ENCODE data around the gene THRA.

THRA gene

DNA sequence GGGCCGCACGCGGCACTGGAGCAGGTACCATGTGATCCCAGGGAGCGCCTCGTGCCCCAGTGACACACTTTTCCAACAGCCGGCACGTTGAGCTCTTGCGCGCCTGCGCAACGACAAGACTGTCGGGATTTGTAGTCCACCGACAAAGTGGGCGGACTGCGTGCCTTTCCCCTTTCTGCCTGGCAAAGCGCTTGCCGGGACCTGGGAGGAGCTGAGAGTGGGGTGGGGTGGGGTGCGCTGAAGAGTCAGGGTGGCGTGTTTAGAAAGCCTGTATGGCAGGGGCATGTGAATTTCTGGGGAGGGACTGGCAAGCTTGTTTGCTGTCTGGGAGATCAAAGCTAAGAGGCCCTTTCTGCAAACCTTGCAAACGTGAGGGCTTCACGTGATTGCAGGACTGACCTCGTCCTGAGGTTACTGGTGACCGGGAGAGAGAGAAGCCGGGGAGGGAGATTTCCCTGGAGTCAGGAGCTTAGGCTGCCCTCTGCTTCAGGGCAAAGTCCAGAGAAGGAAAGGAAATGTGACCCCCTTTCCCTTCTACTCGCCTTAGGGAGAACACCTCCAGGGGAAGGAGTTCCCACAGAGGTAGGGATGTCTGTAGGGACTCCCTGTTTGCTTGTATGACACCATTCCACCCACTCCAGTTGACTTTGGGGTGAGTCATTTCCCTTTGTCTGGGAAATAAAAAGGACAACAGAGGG, 38.1 kb downstream of the THRA start:
- peak; percentile 93 for FAIRE-seq

DNA sequence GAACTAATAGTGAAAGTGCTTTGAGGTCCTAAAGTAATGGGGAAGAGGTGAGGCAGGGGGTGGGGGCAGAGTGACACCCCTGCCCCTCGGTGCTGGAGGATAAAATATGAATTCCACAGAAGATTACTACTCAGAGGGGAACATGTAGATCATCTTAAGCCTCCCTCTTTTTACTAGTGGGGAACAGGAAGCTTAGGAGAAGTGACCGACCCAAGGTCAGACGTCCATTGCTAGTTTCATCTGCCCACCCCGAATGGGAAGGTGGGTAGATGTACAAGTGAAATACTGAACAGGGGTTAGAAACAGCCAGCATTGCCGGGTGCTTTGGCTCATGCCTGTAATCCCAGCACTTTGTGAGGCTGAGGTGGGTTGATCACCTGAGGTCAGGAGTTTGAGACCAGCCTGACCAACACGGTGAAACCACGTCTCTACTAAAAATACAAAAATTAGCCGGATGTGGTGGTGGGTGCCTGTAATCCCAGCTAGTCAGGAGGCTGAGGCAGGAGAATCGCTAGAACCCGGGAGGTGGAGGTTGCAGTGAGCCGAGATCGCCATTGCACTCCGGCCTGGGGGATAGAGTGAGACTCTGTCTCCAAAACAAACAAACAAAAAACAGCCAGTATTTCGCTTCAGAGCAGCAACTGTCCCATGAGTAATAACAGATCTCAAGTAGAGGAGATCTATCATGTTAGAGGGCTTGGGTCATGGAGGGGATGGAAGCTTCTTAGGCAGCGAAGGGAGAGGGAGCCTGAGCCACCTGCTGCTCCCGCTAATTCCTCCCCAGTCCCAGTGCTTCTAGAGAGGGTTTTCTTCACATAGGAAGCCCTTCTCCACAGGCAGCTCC, 38.8 kb downstream of the THRA start:
- no peak for FAIRE-seq

DNA sequence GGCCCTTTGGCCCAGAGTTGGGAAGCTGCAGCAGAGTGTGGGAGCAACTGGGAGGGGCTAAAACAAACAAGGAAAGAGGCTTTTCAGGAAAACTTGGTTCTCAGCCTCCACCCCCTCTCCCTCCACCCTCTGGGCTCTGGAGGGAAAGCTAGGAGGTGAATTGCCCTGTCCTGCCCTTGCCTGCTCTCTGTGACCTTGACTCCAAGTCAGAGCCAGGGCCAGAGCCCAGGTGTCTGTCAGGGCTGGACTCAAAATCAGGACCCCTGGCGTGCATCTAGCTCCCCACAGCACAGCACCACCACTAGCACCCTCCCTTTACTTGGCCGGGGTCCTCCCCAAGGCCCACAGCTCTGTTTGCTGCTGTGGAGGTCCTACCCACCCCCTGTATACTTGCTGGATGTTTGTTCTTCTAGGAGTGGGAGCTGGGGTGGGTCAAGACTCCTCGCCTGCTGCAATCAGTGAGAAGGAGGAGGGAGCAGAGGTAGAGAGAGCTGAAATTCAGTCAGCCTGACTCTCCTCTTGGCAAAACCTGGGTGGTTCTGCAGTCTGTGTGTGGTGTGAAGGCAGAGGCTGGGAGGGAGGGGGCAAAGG, 40.4 kb downstream of the THRA start:
- FAIRE-seq, result no peak

DNA sequence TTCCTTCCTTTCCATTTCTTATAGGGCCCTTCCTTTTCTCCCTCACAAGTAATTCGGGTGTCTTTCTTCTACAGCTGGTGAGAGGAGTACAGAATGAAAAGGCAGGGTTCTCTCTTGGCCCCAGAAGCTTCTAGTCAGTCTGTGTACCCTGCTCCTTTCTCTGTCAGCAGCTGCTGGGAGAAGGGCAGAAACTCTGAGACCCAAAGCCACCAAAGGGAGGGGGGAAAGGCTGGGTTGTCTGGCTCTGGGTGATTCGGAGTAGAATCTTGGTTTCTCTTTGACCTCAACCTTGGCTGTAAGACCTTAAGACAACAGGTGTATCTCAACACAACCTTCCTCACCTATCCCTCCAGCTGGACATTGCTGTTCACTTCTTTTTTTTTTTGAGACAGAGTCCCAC, 40.9 kb downstream of the THRA start:
- FAIRE-seq, result no peak

DNA sequence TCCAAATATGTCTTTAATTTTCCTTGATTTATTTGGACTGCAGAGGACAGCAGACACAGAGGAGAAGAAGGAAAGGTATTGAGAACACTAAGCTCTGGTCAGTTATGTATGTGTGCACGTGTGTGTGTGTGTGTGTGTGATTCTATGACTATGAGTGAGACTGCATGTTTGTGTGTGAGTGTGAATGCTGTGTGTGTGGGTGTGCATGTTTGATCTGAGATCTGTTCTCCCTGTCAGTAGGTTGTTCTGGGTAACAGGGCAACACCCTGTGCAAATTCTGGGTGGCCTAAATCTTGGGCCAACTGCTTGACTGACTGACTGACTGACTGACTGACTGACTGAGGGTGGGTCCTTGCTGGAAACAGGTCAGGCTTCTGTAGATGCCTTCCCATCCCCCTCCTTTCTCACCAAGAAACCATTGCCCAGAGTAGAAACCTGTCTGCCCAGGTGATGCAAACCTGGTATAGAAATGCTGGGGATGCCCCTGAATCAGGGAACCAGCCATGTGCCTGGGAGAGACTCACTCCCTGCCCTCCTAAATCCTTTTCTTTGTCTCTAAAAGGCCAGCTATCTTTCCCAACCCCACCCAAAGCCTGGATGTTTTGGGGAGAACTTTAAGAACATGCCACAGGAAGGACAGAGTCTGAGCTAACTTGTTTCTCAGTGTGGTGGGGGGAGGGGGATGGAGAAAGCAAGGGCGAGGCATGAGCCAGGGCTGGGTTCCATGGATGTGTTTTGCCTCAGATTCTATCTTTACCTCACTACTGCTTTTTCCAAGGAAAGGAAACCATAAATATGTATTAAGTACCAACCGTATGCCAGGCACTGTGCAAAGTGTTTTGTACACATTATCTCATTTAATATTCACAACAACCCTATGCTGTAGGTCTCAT, 42.1 kb downstream of the THRA start:
- no peak for FAIRE-seq

DNA sequence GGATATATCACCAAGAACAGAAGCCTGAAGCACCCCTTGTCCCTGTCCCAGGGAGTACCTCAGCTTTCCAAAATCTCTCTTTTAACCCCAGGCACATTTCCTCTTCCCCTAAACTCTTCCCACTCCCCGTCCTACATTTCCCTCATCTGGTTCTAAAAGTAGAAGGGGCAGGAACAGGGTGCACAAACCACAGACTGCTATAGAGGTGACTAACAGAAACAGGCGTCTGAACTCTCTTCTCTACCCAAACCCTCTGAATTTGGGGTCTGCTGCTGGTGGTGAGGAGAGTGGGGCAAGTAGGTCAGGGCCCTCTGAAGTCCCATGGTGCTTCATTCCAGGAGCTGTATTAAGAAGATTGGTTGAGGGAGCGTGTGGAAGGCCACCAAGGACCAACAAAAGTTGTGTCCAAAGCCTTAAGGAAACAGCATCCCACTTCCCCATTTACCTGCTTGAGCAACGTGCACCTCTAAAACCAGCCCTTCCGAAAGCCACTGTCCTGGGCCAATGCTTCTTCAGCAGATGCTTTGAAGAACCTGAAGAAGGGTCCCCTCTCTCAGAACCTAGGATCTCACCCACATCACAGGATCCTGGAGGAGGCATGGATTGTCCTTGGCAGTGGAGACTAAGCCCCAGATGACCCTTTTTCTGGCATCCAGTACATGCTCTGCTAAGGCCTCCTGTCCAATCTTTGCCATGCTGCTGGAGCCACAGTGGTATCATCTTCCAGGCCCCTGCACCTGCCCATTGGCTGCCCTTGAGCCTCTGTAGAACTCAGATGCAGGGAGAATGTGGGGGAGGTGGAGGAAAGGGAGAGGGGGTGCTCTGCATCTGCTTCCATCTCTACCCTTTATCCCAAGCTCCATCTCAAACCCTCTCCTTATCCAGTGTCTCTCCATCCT, 43.3 kb downstream of the THRA start:
- no peak for FAIRE-seq

DNA sequence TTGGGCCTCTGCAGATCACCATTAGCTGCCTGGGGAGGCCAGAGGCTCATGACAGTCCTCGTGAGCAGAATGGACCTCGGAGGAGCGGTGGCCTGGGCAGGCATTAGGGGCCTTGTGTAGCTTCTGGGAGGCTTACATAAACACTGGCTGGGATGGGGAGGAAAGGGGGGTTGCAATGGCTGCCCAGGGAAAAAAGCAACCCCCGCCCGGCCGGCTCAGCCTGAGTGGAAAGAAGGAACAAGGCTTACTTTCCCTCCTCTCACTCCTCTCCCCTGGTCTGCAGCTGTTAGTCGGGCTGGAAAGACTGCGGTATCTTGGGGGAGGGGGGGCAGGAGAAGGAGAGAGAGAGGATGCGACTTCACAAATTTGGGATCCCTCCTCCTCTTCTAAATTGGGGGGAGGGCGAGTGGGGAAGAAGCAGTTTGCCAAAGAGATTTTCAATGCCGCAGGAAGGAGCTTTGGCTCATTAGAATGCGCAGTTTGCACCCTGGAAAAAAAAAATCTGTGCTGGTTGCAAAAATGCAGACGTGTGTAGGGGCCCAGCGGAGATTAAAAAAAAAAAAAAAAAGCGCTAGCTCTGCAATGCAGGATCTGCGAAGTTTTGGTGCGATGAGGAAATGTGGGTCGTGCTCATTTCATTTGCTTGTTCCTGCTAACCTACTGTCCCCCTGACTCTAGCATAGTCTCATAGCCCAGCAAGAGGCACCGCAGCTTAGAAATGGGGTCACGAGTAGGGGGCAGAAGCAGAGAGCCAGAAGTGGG, 44.2 kb downstream of the THRA start:
- FAIRE-seq, result no peak

DNA sequence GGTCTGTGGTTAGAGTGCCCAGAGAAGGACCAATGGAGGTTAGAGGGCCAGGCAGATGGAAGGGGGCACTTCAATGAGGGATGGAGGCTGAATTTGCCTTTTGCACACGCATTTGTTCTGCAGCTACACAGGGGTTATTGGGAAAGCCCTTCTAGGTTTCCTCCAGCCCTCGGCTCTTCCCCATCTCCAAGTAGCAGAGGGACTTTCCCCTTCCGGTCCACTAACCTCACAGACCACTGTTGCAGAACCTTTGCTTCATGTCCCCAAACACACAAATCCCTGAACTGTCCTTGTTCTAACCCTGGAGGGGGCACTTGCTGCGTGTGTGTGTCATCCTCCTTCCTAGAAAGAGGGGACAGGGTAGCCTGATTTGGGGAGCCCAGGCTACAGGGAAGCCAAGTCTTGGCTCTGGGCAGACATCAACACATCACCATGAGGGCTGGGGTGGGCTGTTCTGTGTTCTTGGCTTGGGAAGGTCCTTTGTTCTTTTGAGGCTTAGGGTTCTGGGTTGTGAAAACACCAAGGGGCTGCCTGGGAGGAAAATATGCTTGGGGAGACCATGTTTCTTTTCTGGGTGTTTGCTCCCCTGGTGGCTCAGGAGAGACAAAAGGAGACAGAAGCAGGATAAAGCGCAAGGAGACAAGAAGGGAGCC, 44.9 kb downstream of the THRA start:
- FAIRE-seq, result no peak

DNA sequence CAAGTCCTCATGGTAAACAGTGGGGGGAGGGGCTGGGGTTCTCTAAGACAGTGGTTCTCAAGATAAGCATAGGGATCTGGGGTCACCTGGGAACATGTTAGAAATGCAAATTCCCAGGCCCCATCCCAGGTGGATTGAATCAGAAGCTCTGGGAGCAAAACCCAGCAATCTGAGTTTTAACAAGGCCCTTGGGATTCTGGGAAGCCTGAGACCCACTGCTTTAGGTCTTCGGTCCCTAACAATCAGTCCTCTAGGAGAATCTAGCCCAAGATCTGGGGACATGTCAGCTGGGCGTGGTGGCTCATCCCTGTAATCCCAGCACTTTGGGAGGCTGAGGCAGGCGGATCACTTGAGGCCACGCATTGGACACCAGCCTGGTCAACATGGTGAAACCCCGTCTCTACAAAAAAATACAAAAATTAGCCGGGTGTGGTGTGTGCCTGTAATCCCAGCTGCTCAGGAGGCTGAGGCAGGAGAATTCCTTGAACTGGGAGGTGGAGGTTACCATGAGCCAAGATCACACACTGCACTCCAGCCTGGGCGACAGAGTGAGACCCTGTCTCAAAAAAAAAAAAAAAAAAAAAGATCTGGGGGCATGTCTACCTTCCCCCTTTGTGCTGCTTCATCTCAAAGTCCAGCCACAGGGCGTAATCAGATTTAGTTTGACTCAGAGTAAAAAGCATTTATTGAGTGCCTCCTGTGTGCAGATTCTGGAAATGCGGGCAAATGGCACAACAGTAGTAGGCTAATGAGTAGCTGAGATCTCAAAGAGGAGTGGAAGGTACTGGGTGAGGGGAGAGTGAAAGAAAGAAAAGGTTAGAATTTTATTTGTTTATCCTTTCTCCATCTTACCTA, 46.4 kb downstream of the THRA start:
- no peak for FAIRE-seq

DNA sequence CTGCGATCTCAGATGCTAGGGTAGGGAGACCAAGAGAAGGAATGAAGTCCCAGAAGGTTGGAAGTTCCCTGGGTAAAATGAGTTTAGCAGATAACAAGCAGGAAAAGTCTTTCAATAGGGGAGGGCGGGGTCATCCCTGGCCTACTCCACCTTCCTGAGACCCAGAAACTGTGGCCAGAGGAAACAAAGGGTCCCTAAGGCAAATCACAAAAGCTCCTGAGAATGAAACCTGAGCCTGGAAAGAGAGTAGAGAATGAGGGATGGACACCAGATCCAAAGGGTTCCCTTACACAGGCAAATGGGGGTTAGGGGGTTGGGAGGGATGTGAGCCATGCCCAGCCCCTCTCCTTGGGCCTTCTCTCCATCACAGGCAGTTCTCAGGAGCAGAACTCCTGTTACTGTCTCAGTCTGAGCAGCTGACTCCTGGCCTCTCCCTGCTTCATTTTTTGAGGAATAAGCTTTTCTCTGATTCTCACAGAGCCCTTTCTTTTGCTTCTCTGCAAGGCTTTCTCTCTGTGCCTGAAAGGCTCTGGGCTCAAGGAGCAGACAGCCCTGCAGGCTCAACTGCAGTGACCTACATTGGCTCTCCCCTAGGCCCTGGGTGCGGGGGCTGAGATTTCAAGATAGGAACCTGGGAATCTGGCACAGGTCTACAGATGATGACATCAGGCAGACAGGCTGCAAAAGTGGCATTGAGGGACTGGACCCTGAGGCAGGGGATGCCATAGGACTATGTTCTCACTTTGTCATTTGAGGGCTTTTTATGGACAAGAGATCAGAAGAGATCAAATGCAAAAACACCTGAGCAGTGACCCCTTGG, 47.5 kb downstream of the THRA start:
- no peak for FAIRE-seq

DNA sequence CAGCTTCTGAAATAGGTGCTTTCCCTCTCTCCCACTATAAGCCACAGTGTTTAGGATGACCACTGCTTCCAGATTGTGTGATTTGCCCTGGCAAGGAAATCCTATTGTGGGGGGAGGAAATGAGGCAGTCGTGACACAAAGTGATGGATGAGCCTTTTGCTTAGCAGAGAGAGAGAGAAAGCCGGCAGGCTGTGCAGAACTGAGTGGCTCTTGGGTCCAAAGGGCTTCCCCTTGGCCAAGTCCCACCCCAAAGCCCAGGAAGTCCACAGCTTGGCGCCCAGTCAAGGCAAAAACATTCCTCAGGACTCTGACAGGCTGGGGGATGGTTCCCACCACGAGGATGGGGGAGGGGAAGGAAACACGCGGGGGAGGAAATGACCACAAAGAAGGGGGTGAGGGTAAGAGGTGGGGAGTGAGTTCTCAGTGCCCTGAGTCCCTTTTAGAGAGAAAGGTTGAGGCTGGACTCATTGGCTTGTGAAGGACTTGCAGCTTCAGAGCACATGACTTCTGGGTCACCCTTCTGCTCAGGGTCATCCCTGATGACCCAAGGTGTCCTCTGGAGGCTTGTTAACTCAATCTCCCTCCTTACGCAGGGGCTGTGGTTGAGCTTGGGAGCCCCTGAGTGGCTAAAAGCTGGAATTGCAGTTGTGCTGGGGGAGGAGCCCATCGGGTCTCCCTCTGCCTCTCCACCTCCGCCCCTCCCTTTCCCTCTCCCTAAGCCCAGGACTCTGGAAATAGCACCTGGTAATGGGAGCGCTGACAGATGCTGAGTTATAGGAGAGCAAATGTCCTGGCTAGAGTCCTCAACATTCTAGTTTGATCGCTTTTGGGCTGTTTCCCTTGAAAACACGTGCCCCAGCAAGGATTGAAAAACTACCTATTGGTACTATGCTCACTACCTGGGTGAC, 48.7 kb downstream of the THRA start:
- peak; percentile 91 for FAIRE-seq

DNA sequence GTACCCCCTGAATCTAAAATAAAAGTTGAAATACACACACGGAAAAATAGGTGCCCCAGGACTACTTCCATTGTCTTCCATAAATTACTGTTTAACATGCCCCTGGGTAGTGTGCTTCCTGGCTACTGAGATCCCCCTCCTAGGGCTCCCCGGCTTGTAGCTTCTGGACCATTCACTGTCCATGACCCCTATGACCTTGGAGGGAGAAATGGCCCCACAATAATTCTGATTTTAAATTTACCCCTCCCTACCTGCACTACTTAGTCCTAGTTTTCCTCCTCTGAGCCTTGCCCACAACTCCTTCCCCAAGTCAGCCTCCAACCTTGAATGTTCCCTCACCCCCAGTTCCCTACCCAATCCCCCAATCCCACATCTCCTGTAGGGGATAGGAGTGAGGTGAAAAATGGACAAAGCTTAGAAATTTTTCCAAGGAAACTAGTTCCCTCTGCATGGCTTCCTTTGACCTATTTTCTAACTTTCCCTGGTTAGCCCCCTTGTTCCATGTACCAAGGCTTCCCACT, 49.5 kb downstream of the THRA start:
- FAIRE-seq, result no peak

DNA sequence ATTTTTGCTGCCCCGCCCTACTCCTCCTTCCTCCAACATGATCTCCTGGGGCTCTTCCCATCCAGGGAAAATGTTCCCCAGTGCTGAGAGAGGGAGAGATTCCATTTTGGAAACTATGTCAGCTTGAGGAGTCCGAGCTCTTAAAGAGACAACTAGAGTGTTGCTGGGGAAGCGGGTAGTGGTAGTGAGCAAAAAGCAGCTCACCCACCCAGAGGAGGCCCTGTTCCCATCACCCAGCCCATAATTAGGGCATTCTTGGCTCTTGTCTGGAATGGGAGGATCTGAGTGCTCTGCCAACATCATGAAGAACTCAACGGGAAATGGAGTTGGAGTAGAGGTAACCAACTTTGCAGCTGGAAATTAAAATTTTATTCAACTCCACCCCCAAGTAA, 49.9 kb downstream of the THRA start:
- no peak for FAIRE-seq

DNA sequence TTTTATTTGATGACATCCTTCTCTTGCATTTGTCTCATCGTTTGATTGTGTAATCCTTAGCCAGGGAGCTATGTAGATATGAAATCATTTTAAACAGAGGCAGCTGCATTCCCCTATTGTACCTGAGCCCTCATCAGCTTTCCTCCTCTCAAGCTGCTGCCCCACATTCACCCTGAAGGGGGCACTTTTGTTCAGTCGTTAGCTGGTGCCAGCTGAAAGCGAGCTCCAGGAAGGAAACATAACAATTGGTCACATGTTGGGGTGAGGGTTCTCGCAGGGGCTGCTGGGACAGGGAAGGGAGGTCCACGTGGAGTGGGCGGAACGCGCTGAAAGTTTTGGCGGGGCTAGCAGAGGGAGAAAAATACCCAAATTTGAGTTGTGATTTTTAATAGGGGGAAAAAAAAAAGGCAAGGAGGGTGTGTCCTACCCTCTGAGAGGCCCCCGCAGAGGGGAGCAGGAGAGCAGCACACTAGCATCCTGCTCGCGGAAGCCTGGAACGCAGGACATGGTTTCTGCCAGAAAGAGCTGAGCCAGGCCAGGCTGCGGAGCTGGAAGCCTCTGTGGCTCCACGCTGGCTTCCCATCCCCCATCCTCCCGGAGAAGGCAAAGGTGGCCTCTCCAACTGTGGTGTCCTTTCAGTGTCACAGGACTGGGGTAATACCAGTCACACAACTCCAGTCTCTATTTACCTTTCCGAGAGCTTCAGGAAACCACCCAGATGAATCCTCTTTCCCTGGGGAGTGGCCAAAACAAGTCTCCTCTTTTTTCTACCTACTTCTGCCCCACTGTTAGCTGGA, 50.5 kb downstream of the THRA start:
- FAIRE-seq, result peak; percentile 98

DNA sequence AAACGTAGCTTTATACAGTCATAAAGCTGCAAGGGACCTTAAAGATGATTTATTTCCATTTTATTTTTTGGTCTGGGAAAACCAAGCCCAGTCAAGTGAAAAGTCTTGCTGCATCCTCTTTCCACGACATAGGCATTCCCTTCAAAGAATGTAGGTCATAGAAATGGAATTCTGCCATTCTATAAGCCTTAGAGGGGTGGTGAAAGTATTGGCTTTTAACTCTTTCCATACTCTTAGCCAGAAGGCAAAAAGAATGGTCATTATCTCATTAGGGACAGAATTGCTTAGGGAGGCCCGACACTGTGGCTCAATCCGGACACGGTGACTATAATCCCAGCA, 51.1 kb downstream of the THRA start:
- peak; percentile 88 for FAIRE-seq

DNA sequence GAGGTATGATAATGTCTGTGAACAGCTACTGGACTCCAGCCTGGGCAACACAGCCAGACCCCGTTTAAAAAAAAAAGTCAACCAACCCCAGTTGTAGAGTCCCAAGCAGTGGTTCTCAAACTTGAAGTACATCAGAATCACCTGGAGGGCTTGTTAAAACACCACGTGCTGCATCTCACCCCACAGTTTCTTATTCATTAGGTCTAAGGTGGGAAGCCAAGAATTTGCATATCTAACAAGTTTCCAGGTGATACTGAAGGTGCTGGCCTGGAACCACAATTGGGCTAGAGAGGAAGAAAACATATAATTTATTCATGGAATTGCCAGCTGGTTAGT, 52.3 kb downstream of the THRA start:
- FAIRE-seq, result no peak
